NCI-H2227 (cell line): ENCODE results near the gene PGC.

Source experiments
- DNase-seq: peaks from one replicate; lab custom pipeline; 2025; ENCODE audit not compliant: unreplicated experiment; lab: John Stamatoyannopoulos, UW

Gene PGC

GRCh38 chr6:41747256-41748101, at the start of gene PGC:
PGC (minus strand) TSS chr6:41747397; CDS start chr6:41747334, 63 bp downstream.
- DNase-seq: no peak

- no peak for DNase-seq
These were observed 49.3 kb upstream of the PGC start for GRCh38 chr6:41796474-41796873.

GRCh38 chr6:41791984-41792383, 44.8 kb upstream of the PGC start:
- DNase-seq: no peak

- no peak for DNase-seq
These were observed 44.1 kb upstream of the PGC start for GRCh38 chr6:41791305-41791704.

GRCh38 chr6:41790045-41790444, 42.8 kb upstream of the PGC start:
- no peak for DNase-seq

GRCh38 chr6:41789390-41789724, 42.2 kb upstream of the PGC start:
- DNase-seq: no peak

- DNase-seq: peak; percentile 94
These were observed 40.2 kb upstream of the PGC start, which contains the start of gene TOMM6 for GRCh38 chr6:41787219-41787917. TOMM6 (plus strand) TSS chr6:41787694; CDS start chr6:41787698, 4 bp downstream.

GRCh38 chr6:41786451-41787218, 39.4 kb upstream of the PGC start:
- peak; percentile 89 for DNase-seq

- DNase-seq: peak; percentile 51
These were observed 38.7 kb upstream of the PGC start for GRCh38 chr6:41785689-41786450.

GRCh38 chr6:41785254-41785653, 38.1 kb upstream of the PGC start:
- DNase-seq: no peak

- DNase-seq: peak; percentile 19
These were observed 37.5 kb upstream of the PGC start for GRCh38 chr6:41784581-41785171.

- DNase-seq: no peak
These were observed 36.0 kb upstream of the PGC start for GRCh38 chr6:41783106-41783780.

- no peak for DNase-seq
These were observed 34.2 kb upstream of the PGC start for GRCh38 chr6:41781366-41781730.

GRCh38 chr6:41780551-41781365, 33.6 kb upstream of the PGC start, which contains the start of gene PRICKLE4:
PRICKLE4 (plus strand) TSS chr6:41780782; CDS start chr6:41783474, 2,692 bp downstream.
- peak; percentile 34 for DNase-seq

- DNase-seq: peak; percentile 97
These were observed 32.8 kb upstream of the PGC start, which contains the start of gene FRS3 for GRCh38 chr6:41779788-41780550. FRS3 (minus strand) TSS chr6:41779900; CDS start chr6:41776987, 2,913 bp downstream.

- no peak for DNase-seq
These were observed 32.1 kb upstream of the PGC start for GRCh38 chr6:41779336-41779735.

- no peak for DNase-seq
These were observed 31.7 kb upstream of the PGC start for GRCh38 chr6:41778895-41779294.
